Calu3 (cell line): ENCODE results near the gene ATP5IF1. TPM values are rescaled to one million over a fixed set of nuclear protein-coding genes. Genes with fewer than 3 reads are reported as not detected.

ENCODE experiments used
- BruUV-seq: library from RNA; stranded (reverse); fragments of 400-500 nt; replicated peaks from 2 replicates; lab custom pipeline; 2021; lab: Mats Ljungman, UMichigan
- CTCF ChIA-PET: fragments of 300-600 bp; sonication (Branson Sonifier 250); formaldehyde crosslinking; loops from one replicate; lab custom pipeline; 2022; ENCODE audit warnings: antibody characterized with exemption; lab: Charles Lee
- DNase-seq: peaks from one replicate; pipeline ENCODE4 v3.0.0; 2022
- H3K27ac Mint-ChIP-seq: one replicate; pipeline ENCODE4 v1.8.0; 2022; ENCODE audit warnings: mixed read lengths; ENCODE audit not compliant: unreplicated experiment
- H3K27me3 Mint-ChIP-seq: one replicate; pipeline ENCODE4 v1.8.0; 2022; ENCODE audit warnings: mixed read lengths; ENCODE audit not compliant: unreplicated experiment
- H3K36me3 Mint-ChIP-seq: one replicate; pipeline ENCODE4 v1.8.0; 2022; ENCODE audit warnings: mild to moderate bottlenecking, moderate library complexity, mixed read lengths; ENCODE audit not compliant: insufficient read depth, unreplicated experiment
- H3K4me1 Mint-ChIP-seq: one replicate; pipeline ENCODE4 v1.8.0; 2022; ENCODE audit warnings: mild to moderate bottlenecking, low read depth, mixed read lengths; ENCODE audit not compliant: unreplicated experiment
- H3K4me3 Mint-ChIP-seq: one replicate; pipeline ENCODE4 v1.8.0; 2022; ENCODE audit warnings: mild to moderate bottlenecking, low read depth, moderate library complexity, mixed read lengths; ENCODE audit not compliant: unreplicated experiment
- H3K9me3 Mint-ChIP-seq: one replicate; pipeline ENCODE4 v1.8.0; 2022; ENCODE audit warnings: low read depth, mixed read lengths; ENCODE audit not compliant: unreplicated experiment
- CTCF ChIP-seq: fragments of 200-600 bp; IDR thresholded peaks from one replicate; pipeline ENCODE4 v1.8.0; 2022; ENCODE audit warnings: antibody characterized with exemption; ENCODE audit not compliant: unreplicated experiment
- intact Hi-C: fragments of 100-400 bp; cut with micrococcal nuclease; formaldehyde crosslinking; loops from one replicate; pipeline ENCODE4 v1.10.0; 2022; ENCODE audit not compliant: unreplicated experiment
- total RNA-seq: library from RNA; stranded (reverse); gene quantifications from 2 replicates; pipeline ENCODE4 v1.2.3, GENCODE V29; 2022

The ATP5IF1 gene
- total RNA-seq, 1 experiment from 2014 or later = 112 TPM

GRCh38 chr1:28282426-28283407, 46.8 kb downstream of the ATP5IF1 start:
- intact Hi-C loops = no loop called here
- H3K4me1 Mint-ChIP-seq = no peaks in the 10 kb centered on the region
- H3K4me3 Mint-ChIP-seq = no peak overlapping the region
- H3K9me3 Mint-ChIP-seq = no peaks in the 10 kb centered on the region
- H3K36me3 Mint-ChIP-seq = peaks cover 45% of the 10 kb centered on the region
- H3K27me3 Mint-ChIP-seq = no peaks in the 10 kb centered on the region
- peak overlapping the region; percentile 47 for H3K27ac Mint-ChIP-seq
- no peak for DNase-seq
- no TSS peak for BruUV-seq
- no peak for TF ChIP-seq CTCF
- CTCF ChIA-PET = no interaction called here

GRCh38 chr1:28286111-28286510, 50.2 kb downstream of the ATP5IF1 start:
- Mint-ChIP-seq H3K27me3 (no peaks in the 10 kb centered on the region), H3K36me3 (peaks cover 23% of the 10 kb centered on the region), H3K4me1 (no peaks in the 10 kb centered on the region), H3K4me3 (no peak overlapping the region), H3K9me3 (no peaks in the 10 kb centered on the region), H3K27ac (no peak overlapping the region)
- BruUV-seq = no TSS peak
- intact Hi-C loops = no loop called here
- CTCF ChIA-PET = no interaction called here
- no peak for DNase-seq
- TF ChIP-seq CTCF = no peak

Other genes starting within 250 kb of the ATP5IF1 start
- 15.0 and 18.8 TPM in 2 replicates for gene EYA3, start 147.5 kb upstream of the ATP5IF1 start, total RNA-seq
- gene PTAFR, start 59.4 kb upstream of the ATP5IF1 start, total RNA-seq = 2.4 and 2.5 TPM in 2 replicates
- gene DNAJC8, start 3.1 kb upstream of the ATP5IF1 start, total RNA-seq = 57.6 and 58.3 TPM in 2 replicates
- 12.4 and 13.0 TPM in 2 replicates for gene SESN2, start 23.4 kb downstream of the ATP5IF1 start, total RNA-seq
- 17.4 and 18.8 TPM in 2 replicates for gene MED18, start 92.9 kb downstream of the ATP5IF1 start, total RNA-seq
- gene PHACTR4, start 133.6 kb downstream of the ATP5IF1 start, total RNA-seq = 58.0 and 58.7 TPM in 2 replicates